Inferior parietal cortex (tissue), 1 donor: ENCODE results near the gene CFAP221.

Experiments used
- DNase-seq: peaks from one replicate; pipeline ENCODE4 v3.0.0-alpha.2; 2016; ENCODE audit errors: extremely low spot score

Gene CFAP221

GRCh38 chr2:119680457-119681202 lies 136.4 kb downstream of the CFAP221 start:
- DNase-seq, result no peak

GRCh38 chr2:119681203-119681867 lies 137.1 kb downstream of the CFAP221 start:
- DNase-seq, result no peak

GRCh38 chr2:119681868-119682220 lies 137.6 kb downstream of the CFAP221 start:
- no peak for DNase-seq

- DNase-seq, result no peak
These were observed 138.3 kb downstream of the CFAP221 start for GRCh38 chr2:119682578-119682977.

- DNase-seq, result no peak
These were observed 138.9 kb downstream of the CFAP221 start for GRCh38 chr2:119683074-119683712.

GRCh38 chr2:119683713-119684443 lies 139.6 kb downstream of the CFAP221 start:
- DNase-seq, result no peak

GRCh38 chr2:119684518-119684917 lies 140.3 kb downstream of the CFAP221 start:
- no peak for DNase-seq

- DNase-seq, result no peak
These were observed 144.4 kb downstream of the CFAP221 start for GRCh38 chr2:119688616-119689015.

GRCh38 chr2:119689218-119689617 lies 145.0 kb downstream of the CFAP221 start:
- no peak for DNase-seq

GRCh38 chr2:119691189-119691588 lies 146.9 kb downstream of the CFAP221 start:
- no peak for DNase-seq

GRCh38 chr2:119691651-119692245 lies 147.5 kb downstream of the CFAP221 start:
- DNase-seq, result no peak

- DNase-seq, result no peak
These were observed 148.1 kb downstream of the CFAP221 start for GRCh38 chr2:119692310-119692709.

GRCh38 chr2:119692954-119693353 lies 148.7 kb downstream of the CFAP221 start:
- DNase-seq, result no peak

GRCh38 chr2:119693567-119693966 lies 149.3 kb downstream of the CFAP221 start:
- DNase-seq, result no peak

- no peak for DNase-seq
These were observed 149.7 kb downstream of the CFAP221 start for GRCh38 chr2:119693967-119694366.

GRCh38 chr2:119694470-119694844 lies 150.2 kb downstream of the CFAP221 start:
- no peak for DNase-seq

- DNase-seq, result no peak
These were observed 150.7 kb downstream of the CFAP221 start for GRCh38 chr2:119694845-119695521.

- no peak for DNase-seq
These were observed 151.8 kb downstream of the CFAP221 start for GRCh38 chr2:119696005-119696404.

GRCh38 chr2:119696494-119697030 lies 152.3 kb downstream of the CFAP221 start:
- no peak for DNase-seq

GRCh38 chr2:119697290-119698020 lies 153.2 kb downstream of the CFAP221 start:
- no peak for DNase-seq
